ENCODE results near the gene OR10R2.
"Not testable (repeated sequence)": the region's sequence is repeated elsewhere in the genome, so short reads cannot be mapped to it uniquely, and the experiment has no call there.

The OR10R2 gene

GRCh38 chr1:158471920-158472319, at the start of gene OR10R2:
Gene OR10R2 (plus strand): TSS chr1:158472220. CDS start chr1:158472326, 106 bp downstream.
- no peak for FAIRE-seq
- TF ChIP-seq CTCF (IDR thresholded peaks at IDR 0.05; ENCODE audit: insufficient read depth, missing control alignments), result no peak
- DNase-seq (ENCODE audit: insufficient read length, low spot score), result no peak

GRCh38 chr1:158425027-158425426, 47.0 kb upstream of the OR10R2 start:
- no peak for DNase-seq (ENCODE audit: insufficient read length, low spot score)
- FAIRE-seq, result no peak
- TF ChIP-seq CTCF (IDR thresholded peaks at IDR 0.05; ENCODE audit: insufficient read depth, missing control alignments), result no peak

GRCh38 chr1:158426137-158426536, 45.9 kb upstream of the OR10R2 start, which contains the start of gene OR10K2:
Gene OR10K2 (minus strand): TSS chr1:158426237. CDS start chr1:158420866, 5,371 bp downstream.
- FAIRE-seq, result no peak
- TF ChIP-seq CTCF (IDR thresholded peaks at IDR 0.05; ENCODE audit: insufficient read depth, missing control alignments), result no peak
- DNase-seq (ENCODE audit: insufficient read length, low spot score), result no peak

- not testable (repeated sequence) for FAIRE-seq; DNase-seq (ENCODE audit: insufficient read length, low spot score)
Measured at GRCh38 chr1:158430163-158430562, 41.9 kb upstream of the OR10R2 start.

GRCh38 chr1:158434741-158435140, 37.3 kb upstream of the OR10R2 start:
- DNase-seq (ENCODE audit: insufficient read length, low spot score) (no peak), FAIRE-seq (no peak)
- no peak for TF ChIP-seq CTCF (IDR thresholded peaks at IDR 0.05; ENCODE audit: insufficient read depth, missing control alignments)

GRCh38 chr1:158445376-158445775, 26.6 kb upstream of the OR10R2 start:
- DNase-seq (ENCODE audit: insufficient read length, low spot score) (no peak), FAIRE-seq (no peak)
- no peak for TF ChIP-seq CTCF (IDR thresholded peaks at IDR 0.05; ENCODE audit: insufficient read depth, missing control alignments)

- DNase-seq (ENCODE audit: insufficient read length, low spot score), result no peak
- TF ChIP-seq CTCF (IDR thresholded peaks at IDR 0.05; ENCODE audit: insufficient read depth, missing control alignments), result no peak
- FAIRE-seq, result no peak
Measured at GRCh38 chr1:158454537-158454936, 17.5 kb upstream of the OR10R2 start.

GRCh38 chr1:158457246-158457645, 14.8 kb upstream of the OR10R2 start:
- FAIRE-seq (no peak), DNase-seq (ENCODE audit: insufficient read length, low spot score) (no peak)
- TF ChIP-seq CTCF (IDR thresholded peaks at IDR 0.05; ENCODE audit: insufficient read depth, missing control alignments), result no peak
